ENCODE measurements around the gene USP3. TPM values are rescaled to one million over a fixed set of nuclear protein-coding genes. Genes with fewer than 3 reads are reported as not detected.
A peak's percentile ranks its signal among the peaks of the same experiment; 100 is the strongest.

Gene USP3
- total and polyA plus RNA-seq, 9 of the 15 experiments (the other 6 are each of a cell fraction or from before 2014, with no cell fraction given), result 17.3 to 54.3 (median 34.8) TPM

GRCh38 chr15:63504247-63504978 lies at the start of gene USP3 (continued):
- TF ChIP-seq FOXK2 (conservative IDR thresholded peaks at IDR 0.05 in 1 of 2, IDR thresholded peaks at IDR 0.05 in 1 of 2; ENCODE audit: low read depth in 2 of 2) (peak; percentile 41 to 71; a peak in 3 of 4 replicates), ZNF695 (CRISPR knock-in tag; IDR thresholded peaks at IDR 0.05) (no peak), SIX5 (IDR thresholded peaks at IDR 0.05; ENCODE audit: borderline replicate concordance in 1 of 2, insufficient read depth in 1 of 2, low read depth in 1 of 2, low read length in 2 of 2) (no peak), PKNOX1 (IDR thresholded peaks at IDR 0.05) (peak; percentile 35; the same call in 1 of the 2 replicates), POLR2A (conservative IDR thresholded peaks at IDR 0.05) (peak; percentile 88), RBBP5 (IDR thresholded peaks at IDR 0.05; ENCODE audit: borderline replicate concordance, insufficient read depth, low read length, poor library complexity, severe bottlenecking) (peak; percentile 58), HDAC3 (IDR thresholded peaks at IDR 0.05; ENCODE audit: borderline replicate concordance, partially characterized antibody) (peak; percentile 93), GATAD2B (IDR thresholded peaks at IDR 0.05; ENCODE audit: borderline replicate concordance) (peak; percentile 60; the same call in 1 of the 2 replicates), TFAP4 (CRISPR knock-in tag; IDR thresholded peaks at IDR 0.05; ENCODE audit: borderline replicate concordance) (peak; percentile 95), CREB1 (IDR thresholded peaks at IDR 0.05) (peak; percentile 54; the same call in 1 of the 2 replicates), CREB1 (CRISPR knock-in tag; IDR thresholded peaks at IDR 0.05) (peak; percentile 78), TRIM28 (IDR thresholded peaks at IDR 0.05) (no peak), NELFE (IDR thresholded peaks at IDR 0.05; ENCODE audit: insufficient read depth, insufficient read length) (no peak), ZNF140 (CRISPR knock-in tag; IDR thresholded peaks at IDR 0.05) (no peak), ZBTB2 (IDR thresholded peaks at IDR 0.05) (peak; percentile 22; the same call in 1 of the 2 replicates), ELK1 (CRISPR knock-in tag; IDR thresholded peaks at IDR 0.05) (no peak), ZFX (CRISPR knock-in tag; IDR thresholded peaks at IDR 0.05) (peak; percentile 84), POLR3G (IDR thresholded peaks at IDR 0.05; ENCODE audit: extremely low read depth, insufficient read length, insufficient replicate concordance) (no peak), OTX1 (CRISPR knock-in tag; IDR thresholded peaks at IDR 0.05) (0 out of 2 replicates have a peak, but pooled peaks have one; percentile 37)
- TF ChIP-seq, protein P1, sequence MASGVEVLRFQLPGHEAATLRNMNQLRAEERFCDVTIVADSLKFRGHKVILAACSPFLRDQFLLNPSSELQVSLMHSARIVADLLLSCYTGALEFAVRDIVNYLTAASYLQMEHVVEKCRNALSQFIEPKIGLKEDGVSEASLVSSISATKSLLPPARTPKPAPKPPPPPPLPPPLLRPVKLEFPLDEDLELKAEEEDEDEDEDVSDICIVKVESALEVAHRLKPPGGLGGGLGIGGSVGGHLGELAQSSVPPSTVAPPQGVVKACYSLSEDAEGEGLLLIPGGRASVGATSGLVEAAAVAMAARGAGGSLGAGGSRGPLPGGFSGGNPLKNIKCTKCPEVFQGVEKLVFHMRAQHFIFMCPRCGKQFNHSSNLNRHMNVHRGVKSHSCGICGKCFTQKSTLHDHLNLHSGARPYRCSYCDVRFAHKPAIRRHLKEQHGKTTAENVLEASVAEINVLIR (CRISPR knock-in tag; IDR thresholded peaks at IDR 0.05), result peak; percentile 58
- TF ChIP-seq, protein P2, sequence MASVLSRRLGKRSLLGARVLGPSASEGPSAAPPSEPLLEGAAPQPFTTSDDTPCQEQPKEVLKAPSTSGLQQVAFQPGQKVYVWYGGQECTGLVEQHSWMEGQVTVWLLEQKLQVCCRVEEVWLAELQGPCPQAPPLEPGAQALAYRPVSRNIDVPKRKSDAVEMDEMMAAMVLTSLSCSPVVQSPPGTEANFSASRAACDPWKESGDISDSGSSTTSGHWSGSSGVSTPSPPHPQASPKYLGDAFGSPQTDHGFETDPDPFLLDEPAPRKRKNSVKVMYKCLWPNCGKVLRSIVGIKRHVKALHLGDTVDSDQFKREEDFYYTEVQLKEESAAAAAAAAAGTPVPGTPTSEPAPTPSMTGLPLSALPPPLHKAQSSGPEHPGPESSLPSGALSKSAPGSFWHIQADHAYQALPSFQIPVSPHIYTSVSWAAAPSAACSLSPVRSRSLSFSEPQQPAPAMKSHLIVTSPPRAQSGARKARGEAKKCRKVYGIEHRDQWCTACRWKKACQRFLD (CRISPR knock-in tag; IDR thresholded peaks at IDR 0.05), result peak; percentile 72

Data from K562 (cell line).